Measurements from ENCODE around the gene NLRP5.

Gene NLRP5

DNA sequence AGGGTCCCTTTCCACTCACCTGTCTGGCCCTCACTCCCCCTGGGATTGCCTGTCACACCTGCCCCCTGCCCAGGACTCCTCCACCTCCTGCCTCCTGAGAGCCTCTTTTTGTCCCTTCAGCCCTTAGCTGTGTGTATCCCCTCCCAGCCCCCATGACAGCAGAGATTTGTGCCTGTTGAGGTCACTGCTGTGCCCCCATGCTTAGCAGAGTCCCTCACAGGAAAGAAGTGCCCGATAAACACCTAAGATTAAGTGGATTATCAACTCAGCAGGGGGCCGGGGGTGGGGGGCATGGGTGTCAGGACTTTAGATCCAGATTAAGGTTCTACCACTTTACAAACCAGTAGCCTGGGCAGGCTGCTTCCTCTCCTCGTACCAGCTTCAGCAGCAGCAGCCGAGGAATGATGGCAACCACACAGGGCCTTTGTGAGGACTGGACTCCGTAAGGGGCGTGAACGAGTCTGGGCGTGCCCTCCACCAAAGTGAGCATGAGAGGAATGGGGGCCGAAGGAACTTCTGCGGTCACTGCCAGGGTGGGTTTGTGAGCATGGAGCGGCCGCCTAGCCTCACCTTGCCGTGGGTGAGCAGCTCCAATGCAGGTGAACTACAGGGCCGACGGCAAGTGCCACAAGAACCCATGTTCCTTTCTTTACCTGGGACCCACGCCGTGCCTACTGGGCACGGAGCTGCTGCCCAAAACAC lies 98.4 kb downstream of the NLRP5 start:
- in situ Hi-C loops (cut with HindIII; ENCODE audit: low pct_unique_long_range_greater_than_20kb, low sequenced_read_pairs) = no loop called here
- DNase-seq (ENCODE audit: low read depth in 1 of 2, low spot score in 1 of 2) = no peak
- no peak for TF ChIP-seq JUND (IDR thresholded peaks at IDR 0.05; ENCODE audit: low read depth)

DNA sequence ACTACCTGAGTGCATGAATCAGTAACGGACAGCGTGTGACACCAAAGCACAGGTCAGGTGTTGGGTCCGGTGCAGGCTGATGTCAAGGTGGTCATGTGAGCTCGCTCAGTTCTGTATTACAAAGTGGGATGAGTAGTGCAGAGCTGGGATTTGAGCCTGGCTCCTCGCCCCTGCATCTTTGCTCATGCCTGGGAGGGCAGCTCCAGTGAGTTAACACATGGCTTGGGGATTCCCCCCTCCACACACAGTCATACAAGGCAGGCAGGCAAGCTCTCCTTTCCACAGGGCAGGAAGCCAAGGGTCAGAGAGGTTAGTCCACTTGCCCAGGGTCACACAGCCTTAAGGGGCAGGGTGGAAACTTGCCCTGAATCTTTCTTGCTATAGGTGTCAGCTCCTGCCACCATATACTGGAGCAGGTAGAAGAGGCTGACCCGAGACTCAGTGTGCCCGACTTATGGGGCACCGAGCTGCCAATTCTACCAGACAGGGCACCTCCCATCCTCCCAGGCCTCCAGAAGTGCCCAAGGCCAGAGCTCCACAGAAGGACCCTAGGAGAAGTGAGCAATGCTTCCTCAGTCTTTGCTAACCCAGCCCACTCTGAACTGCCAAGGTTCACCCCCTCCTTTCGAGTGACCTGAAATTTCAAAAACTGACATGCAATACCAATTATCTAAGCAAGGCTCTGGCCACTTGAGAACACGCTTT lies 99.1 kb downstream of the NLRP5 start:
- no peak for TF ChIP-seq JUND (IDR thresholded peaks at IDR 0.05; ENCODE audit: low read depth)
- DNase-seq (ENCODE audit: low read depth in 1 of 2, low spot score in 1 of 2) = no peak
- in situ Hi-C loops (cut with HindIII; ENCODE audit: low pct_unique_long_range_greater_than_20kb, low sequenced_read_pairs) = no loop called here

DNA sequence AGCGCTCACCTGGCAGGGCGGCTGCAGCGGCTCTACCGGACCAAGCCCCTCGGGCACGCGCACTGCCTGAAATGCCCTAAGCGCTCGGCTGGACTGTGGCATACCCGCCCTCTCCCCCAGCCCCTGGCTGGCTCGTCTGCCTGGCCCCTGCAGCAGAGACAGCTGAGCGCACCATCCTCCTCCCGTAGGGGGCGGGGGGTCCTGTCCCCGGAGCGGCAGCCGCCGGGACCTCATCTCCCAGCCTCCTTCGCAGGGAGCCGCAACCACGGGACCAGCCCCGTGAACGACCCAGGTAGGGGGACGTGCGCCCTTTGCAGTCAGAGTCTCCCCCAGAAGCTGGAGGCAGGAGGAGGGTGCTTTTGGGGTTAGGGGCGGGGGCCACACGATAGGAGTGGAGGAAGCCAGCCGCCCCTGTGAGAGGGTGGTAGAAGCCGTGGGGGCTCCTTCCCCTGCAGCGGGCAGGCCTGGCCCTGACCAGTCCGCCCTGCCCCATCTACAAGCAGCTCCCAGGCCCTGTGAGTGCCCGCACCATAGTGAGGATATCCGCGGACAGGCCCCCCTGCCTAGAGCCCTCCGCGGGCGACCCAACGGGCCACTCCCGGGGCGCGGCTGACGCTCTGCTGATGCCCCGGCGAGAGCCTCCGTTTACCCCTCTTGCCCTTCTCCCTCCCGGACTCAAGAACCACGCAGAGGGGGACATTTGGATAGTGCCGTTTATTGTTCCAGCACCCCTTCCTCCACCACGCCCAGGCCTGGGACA lies 100.3 kb downstream of the NLRP5 start:
- in situ Hi-C loops (cut with HindIII; ENCODE audit: low pct_unique_long_range_greater_than_20kb, low sequenced_read_pairs) = no loop called here
- no peak for DNase-seq (ENCODE audit: low read depth in 1 of 2, low spot score in 1 of 2)
- no peak for TF ChIP-seq JUND (IDR thresholded peaks at IDR 0.05; ENCODE audit: low read depth)

DNA sequence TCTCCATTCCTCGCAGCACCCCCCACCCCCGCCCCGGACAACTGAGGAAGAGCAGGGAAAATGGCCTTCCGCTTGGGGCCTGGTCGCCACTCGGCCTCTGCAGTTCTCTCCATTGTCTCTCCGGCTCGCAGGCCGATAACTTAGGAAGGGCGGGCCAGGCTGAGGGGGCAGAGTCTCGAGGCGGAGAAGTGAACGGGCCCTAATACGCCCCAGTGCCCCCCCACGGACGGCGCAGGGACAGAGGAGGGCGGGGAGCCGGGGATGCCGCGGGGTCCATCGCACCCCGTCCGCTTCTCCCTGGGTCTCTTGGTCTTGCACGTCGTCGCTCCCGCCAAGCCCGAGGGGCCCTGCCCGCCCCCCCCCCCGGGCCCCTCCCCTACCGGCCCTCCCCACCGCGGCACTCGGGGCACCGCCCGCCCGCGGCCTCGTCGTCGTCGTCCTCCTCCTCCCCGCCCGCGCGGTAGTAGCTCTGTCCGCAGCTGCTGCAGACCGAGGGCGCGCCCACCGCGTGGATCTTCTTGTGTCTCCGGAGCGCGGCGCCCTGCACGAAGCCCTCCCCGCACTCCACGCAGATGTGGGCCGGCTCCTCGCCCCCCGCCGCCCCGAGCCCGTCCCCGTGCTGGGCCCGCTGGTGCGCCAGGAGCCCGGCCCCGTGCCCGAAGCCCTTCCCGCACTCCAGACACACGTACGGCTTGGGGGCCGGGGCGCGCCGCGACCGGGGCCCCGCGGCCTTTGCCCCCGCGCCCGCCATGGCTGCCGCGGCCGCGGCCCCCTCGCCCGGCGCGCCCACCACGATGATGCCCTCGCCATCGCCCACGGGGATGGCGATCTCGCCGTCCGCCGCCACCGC lies 101.3 kb downstream of the NLRP5 start:
- TF ChIP-seq JUND (IDR thresholded peaks at IDR 0.05; ENCODE audit: low read depth) = no peak
- no peak for DNase-seq (ENCODE audit: low read depth in 1 of 2, low spot score in 1 of 2)
- in situ Hi-C loops (cut with HindIII; ENCODE audit: low pct_unique_long_range_greater_than_20kb, low sequenced_read_pairs) = no loop called here

DNA sequence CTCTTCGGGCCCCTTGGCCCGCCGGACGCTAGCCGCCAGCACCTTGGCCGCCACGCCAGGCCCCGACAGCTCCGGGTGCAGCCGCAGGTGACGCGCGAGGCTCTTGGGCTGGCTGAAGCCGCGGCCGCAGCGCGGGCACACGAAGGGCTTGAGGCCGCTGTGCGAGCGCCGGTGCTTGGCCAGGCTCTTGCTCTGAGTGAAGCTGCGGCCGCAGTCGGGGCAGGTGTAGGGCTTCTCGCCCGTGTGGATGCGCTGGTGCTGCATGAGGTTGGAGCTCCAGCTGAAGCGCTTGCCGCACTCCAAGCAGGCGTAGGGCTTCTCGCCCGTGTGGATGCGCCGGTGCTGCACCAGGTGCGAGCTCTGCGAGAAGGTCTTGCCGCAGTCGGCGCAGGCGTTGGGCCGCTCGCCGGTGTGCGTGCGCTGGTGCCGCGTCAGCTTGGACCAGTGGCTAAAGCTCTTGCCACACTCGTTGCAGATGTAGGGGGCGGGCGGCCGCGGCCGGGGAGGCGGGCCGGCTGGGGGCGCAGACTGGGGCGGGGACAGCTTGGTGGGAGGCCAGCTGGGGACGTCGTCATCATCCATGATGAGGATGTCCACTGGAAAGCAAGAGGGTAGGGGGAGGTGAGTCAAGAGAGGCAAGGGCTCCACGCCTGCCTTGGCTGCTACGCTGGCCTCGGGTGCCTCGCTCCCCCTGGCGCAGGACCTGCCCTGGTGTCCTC lies 102.1 kb downstream of the NLRP5 start:
- in situ Hi-C loops (cut with HindIII; ENCODE audit: low pct_unique_long_range_greater_than_20kb, low sequenced_read_pairs) = no loop called here
- no peak for DNase-seq (ENCODE audit: low read depth in 1 of 2, low spot score in 1 of 2)
- no peak for TF ChIP-seq JUND (IDR thresholded peaks at IDR 0.05; ENCODE audit: low read depth)

DNA sequence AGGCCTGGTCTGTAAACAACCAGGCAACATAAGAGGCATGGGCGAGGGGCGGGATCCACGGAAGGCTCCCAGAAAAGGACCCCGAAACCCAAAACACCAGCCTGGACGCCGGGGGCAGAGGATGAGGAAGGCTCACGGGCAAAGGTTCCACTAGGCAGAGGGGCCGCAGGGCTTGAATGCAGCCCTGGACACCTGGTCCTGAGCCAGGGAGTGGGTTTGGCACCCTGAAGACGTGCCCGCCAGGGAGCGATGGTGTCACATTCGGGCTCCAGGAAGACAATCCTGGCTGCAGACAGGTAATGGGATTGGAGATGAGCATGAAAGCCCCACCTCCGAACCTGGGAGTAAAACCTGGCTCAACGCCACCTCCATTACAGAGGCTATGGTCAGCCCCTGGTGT lies 102.8 kb downstream of the NLRP5 start:
- in situ Hi-C loops (cut with HindIII; ENCODE audit: low pct_unique_long_range_greater_than_20kb, low sequenced_read_pairs) = no loop called here
- DNase-seq (ENCODE audit: low read depth in 1 of 2, low spot score in 1 of 2) = no peak
- TF ChIP-seq JUND (IDR thresholded peaks at IDR 0.05; ENCODE audit: low read depth) = no peak

DNA sequence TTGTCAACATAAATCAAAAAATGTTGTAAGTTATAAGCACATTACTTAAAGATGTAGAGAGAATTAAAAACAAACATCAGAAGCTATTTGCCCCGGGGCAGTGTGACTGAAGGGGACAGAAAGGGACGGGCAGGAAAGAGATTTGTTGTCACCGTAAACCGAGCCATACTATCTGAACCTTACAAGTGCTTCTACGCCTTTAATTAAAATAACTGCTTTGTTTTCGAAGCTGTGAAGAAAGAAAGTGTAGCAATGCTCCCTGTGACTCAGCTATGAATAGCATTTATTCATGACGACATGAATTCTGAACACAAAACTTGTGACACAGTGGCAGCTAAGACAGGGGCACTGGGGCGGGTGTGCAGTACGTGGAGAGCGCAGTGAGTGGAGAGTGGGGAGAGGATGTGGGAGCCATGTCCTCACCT lies 104.5 kb downstream of the NLRP5 start:
- in situ Hi-C loops (cut with HindIII; ENCODE audit: low pct_unique_long_range_greater_than_20kb, low sequenced_read_pairs) = no loop called here
- no peak for TF ChIP-seq JUND (IDR thresholded peaks at IDR 0.05; ENCODE audit: low read depth)
- peak in 1 of 2 experiments; percentile 46 for DNase-seq (ENCODE audit: low read depth in 1 of 2, low spot score in 1 of 2)

DNA sequence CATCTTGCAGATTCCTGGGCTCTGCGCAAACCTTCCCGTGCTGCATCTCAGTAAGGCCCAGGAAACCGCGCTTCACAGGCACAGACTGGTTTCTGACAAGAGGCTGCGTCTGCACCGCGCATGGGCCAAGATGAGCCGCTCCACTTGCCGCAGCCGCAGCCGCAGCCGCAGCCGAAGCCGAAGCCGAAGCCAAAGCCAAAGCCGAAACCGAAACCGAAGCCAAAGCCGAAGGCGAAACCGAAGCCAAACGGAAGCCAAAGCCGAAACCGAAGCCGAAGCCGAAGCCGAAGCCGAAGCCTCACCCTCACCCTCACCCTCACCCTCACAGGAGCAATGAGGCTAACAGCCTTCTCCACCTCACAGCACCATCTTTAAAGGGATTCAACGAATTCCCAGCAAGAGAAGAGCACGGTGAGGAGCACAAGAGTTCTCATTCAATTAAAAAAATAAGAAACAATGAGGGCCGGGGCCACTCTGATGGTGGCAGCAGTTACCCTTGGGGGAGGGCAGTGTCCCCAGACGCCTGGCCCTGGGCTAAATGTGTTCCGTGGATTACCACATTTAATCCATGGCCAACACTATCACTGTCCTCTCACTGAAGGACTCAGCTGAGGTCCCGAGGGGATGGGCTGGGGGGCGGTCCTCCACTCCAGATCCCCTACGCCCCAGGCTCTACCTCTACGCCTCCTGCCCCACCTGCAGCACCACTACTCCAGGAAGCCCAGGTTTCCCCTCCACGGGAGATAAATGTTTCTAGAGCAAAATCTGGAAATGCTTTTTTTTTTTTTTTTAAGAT lies 105.4 kb downstream of the NLRP5 start:
- TF ChIP-seq JUND (IDR thresholded peaks at IDR 0.05; ENCODE audit: low read depth) = no peak
- in situ Hi-C loops (cut with HindIII; ENCODE audit: low pct_unique_long_range_greater_than_20kb, low sequenced_read_pairs) = no loop called here
- peak; percentile 66 to 70 for DNase-seq (ENCODE audit: low read depth in 1 of 2, low spot score in 1 of 2)

DNA sequence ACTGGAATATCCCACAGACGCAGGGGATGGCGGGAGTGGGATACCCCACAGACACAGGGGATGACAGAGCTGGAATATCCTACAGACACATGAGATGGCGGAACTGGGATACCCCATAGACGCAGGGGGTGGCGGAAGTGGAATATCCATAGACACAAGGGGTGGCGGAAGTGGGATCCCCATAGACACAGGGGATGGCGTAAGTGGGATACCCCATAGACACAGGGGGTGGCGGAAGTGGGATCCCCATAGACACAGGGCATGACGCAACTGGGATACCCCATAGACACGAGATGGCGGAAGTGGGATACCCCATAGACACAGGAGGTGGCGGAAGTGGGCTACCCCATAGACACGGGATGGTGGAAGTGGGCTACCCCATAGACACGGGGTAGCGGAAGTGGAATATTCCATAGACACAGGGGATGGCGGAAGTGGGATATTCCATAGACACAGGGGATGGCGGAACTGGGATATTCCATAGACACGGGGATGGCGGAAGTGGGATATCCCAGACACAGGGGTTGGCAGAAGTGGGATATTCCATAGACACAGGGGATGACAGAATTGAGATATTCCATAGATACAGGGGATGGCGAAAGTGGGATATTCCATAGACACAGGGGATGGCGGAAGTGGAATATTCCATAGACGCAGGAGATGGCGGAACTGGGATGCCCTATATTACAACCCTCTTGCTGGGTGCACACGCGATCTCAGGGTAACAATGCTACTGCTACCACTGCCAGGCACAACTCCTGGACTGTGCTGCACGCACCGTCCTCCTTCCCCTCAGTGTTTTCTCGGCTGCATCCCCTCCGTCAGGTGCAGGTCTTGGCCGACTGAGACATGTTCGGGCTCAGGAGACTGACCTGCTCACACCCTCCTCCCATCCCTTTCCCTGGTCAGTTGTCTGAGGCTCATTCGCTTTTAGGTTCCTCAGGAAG lies 106.4 kb downstream of the NLRP5 start:
- in situ Hi-C loops (cut with HindIII; ENCODE audit: low pct_unique_long_range_greater_than_20kb, low sequenced_read_pairs) = no loop called here
- no peak for DNase-seq (ENCODE audit: low read depth in 1 of 2, low spot score in 1 of 2)
- TF ChIP-seq JUND (IDR thresholded peaks at IDR 0.05; ENCODE audit: low read depth) = no peak

DNA sequence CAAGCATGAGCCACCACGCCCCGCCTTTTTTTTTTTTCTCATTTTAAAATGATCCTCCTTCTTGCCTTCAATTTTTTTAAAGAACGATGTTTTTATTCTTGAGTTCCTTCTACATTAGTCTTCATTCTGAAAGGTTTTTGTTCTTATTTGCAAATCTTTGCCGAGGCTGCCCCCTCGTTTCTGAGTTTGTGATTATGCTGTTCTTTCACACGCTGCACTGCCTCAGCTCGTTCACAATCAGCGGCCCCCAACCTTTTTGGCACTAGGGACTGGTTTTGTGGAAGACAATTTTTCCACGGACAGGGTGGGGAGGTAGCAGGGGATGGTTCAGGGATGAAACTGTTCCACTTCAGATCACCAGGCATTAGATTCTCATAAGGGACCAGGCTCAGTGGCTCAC lies 107.9 kb downstream of the NLRP5 start:
- in situ Hi-C loops (cut with HindIII; ENCODE audit: low pct_unique_long_range_greater_than_20kb, low sequenced_read_pairs) = no loop called here
- DNase-seq (ENCODE audit: low read depth in 1 of 2, low spot score in 1 of 2) = no peak
- no peak for TF ChIP-seq JUND (IDR thresholded peaks at IDR 0.05; ENCODE audit: low read depth)

All from T47D (cell line).